DMS 273 (cell line): ENCODE results near the gene GEMIN7.

Experiments
- DNase-seq: peaks from one replicate; lab custom pipeline; 2025; ENCODE audit not compliant: unreplicated experiment; lab: John Stamatoyannopoulos, UW

GEMIN7 gene

GRCh38 chr19:45125975-45126493 is 47.0 kb downstream of the GEMIN7 start:
- peak; percentile 84 for DNase-seq

GRCh38 chr19:45126654-45127053 is 47.6 kb downstream of the GEMIN7 start:
- DNase-seq = no peak

GRCh38 chr19:45128146-45128545 is 49.1 kb downstream of the GEMIN7 start:
- no peak for DNase-seq

GRCh38 chr19:45128806-45129205 is 49.7 kb downstream of the GEMIN7 start:
- DNase-seq = no peak

GRCh38 chr19:45130236-45130635 is 51.2 kb downstream of the GEMIN7 start:
- no peak for DNase-seq

GRCh38 chr19:45130888-45131615 is 52.0 kb downstream of the GEMIN7 start:
- peak; percentile 56 for DNase-seq

GRCh38 chr19:45133661-45134060 is 54.6 kb downstream of the GEMIN7 start:
- no peak for DNase-seq

- no peak for DNase-seq
Observed at GRCh38 chr19:45135176-45135885, 56.3 kb downstream of the GEMIN7 start.

GRCh38 chr19:45136507-45137178 is 57.6 kb downstream of the GEMIN7 start:
- DNase-seq = no peak

- DNase-seq = no peak
Observed at GRCh38 chr19:45137179-45137761, 58.2 kb downstream of the GEMIN7 start.

- no peak for DNase-seq
Observed at GRCh38 chr19:45138303-45138751, 59.3 kb downstream of the GEMIN7 start.

GRCh38 chr19:45139286-45140143 is 60.5 kb downstream of the GEMIN7 start:
- no peak for DNase-seq

GRCh38 chr19:45140144-45140503 is 61.1 kb downstream of the GEMIN7 start:
- DNase-seq = no peak

GRCh38 chr19:45140533-45140932 is 61.5 kb downstream of the GEMIN7 start:
- DNase-seq = no peak
